Measurements from ENCODE around the gene OR1E1.
"Not testable (repeated sequence)": the region's sequence is repeated elsewhere in the genome, so short reads cannot be mapped to it uniquely, and the experiment has no call there.

The OR1E1 gene

DNA sequence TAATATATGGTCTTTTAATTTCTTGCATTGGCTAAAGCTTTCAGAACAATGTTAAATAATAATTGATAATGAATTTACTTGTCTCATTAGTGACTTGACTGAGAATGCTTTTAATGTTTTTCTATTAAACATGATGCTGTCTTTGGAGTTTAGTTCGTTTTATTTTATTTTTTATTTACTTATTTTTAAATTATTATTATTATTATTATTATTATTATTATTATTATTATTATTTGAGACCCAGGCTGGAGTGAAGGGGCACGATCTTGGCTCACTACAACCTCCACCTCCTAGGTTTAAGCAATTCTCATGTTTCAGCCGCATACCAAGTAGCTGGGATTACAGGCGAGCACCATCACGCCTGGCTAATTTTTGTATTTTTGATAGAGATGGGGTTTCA, 17.4 kb upstream of the OR1E1 start:
- H3K4me1 ChIP-seq (ENCODE audit: control extremely low read depth in 1 of 4, control insufficient read depth in 4 of 4, insufficient read depth in 4 of 4, low read length in 3 of 4), result peaks cover 0 to 19% (median 10%) of the 10 kb centered on the region in 4 experiments
- POLR2A ChIA-PET, result no interaction called here
- H3K36me3 ChIP-seq (ENCODE audit: control insufficient read depth in 4 of 4, insufficient read depth in 4 of 4, low read length in 3 of 4), result no peaks in the 10 kb centered on the region
- no peak overlapping the region for H3K27ac ChIP-seq (ENCODE audit: insufficient read depth in 1 of 2, low read depth in 1 of 2, low read length in 2 of 2, poor library complexity in 1 of 2, severe bottlenecking in 2 of 2)
- CTCF ChIA-PET, result no interaction called here
- WGBS (ENCODE audit: insufficient coverage), result 94% methylated on average over 3 of the region's 5 CpGs
- H3K9me3 ChIP-seq (ENCODE audit: control extremely low read depth in 1 of 5, control insufficient read depth in 4 of 5, insufficient read depth in 2 of 5, low read depth in 1 of 5, low read length in 4 of 5), result peaks cover 0 to 5% (median 0%) of the 10 kb centered on the region in 5 experiments
- DNase-seq, result no peak
- no peak overlapping the region for H3K4me3 ChIP-seq (ENCODE audit: control insufficient read depth in 1 of 7, extremely low read depth in 1 of 7, insufficient read depth in 4 of 7, low read depth in 2 of 7, low read length in 6 of 7)
- H3K27me3 ChIP-seq (replicated peaks in 2 of 5; ENCODE audit: control insufficient read depth in 4 of 5, insufficient read depth in 5 of 5, low read length in 4 of 5), result no peaks in the 10 kb centered on the region

DNA sequence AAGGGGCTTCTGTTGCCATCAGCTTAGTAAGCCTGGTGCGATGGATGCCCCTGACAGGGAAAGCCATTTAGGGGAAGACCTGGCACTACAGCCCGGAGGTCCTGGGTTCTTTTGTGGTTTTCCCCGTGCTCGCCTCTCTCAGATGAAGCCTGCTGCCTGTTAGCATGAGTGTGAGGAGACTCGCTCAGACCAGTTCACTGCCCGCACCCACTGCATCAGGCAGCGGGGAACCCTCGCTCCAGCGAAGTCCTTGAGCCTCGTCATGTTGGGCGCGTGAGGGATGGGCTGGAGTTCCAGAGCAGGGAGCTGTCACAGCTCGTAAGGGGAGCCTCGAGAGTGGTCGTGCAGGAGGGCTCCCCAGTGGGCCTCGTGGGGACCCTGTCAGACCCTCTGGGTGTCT, 14.0 kb upstream of the OR1E1 start:
- H3K27ac ChIP-seq (ENCODE audit: insufficient read depth in 1 of 2, low read depth in 1 of 2, low read length in 2 of 2, poor library complexity in 1 of 2, severe bottlenecking in 2 of 2); H3K9me3 ChIP-seq (ENCODE audit: control extremely low read depth in 1 of 5, control insufficient read depth in 4 of 5, insufficient read depth in 2 of 5, low read depth in 1 of 5, low read length in 4 of 5); H3K27me3 ChIP-seq (replicated peaks in 2 of 5; ENCODE audit: control insufficient read depth in 4 of 5, insufficient read depth in 5 of 5, low read length in 4 of 5); H3K36me3 ChIP-seq (ENCODE audit: control insufficient read depth in 4 of 4, insufficient read depth in 4 of 4, low read length in 3 of 4); POLR2A ChIA-PET; DNase-seq; CTCF ChIA-PET: not testable (repeated sequence)
- Histone ChIP-seq H3K4me3 (ENCODE audit: control insufficient read depth in 1 of 7, extremely low read depth in 1 of 7, insufficient read depth in 4 of 7, low read depth in 2 of 7, low read length in 6 of 7) (peak overlapping the region in 2 of 7 experiments; percentile 19 to 33), H3K4me1 (ENCODE audit: control extremely low read depth in 1 of 4, control insufficient read depth in 4 of 4, insufficient read depth in 4 of 4, low read length in 3 of 4) (peaks cover 0 to 23% (median 10%) of the 10 kb centered on the region in 4 experiments)
- WGBS (ENCODE audit: insufficient coverage), result no CpG with 5 or more reads among the region's 16 CpGs

DNA sequence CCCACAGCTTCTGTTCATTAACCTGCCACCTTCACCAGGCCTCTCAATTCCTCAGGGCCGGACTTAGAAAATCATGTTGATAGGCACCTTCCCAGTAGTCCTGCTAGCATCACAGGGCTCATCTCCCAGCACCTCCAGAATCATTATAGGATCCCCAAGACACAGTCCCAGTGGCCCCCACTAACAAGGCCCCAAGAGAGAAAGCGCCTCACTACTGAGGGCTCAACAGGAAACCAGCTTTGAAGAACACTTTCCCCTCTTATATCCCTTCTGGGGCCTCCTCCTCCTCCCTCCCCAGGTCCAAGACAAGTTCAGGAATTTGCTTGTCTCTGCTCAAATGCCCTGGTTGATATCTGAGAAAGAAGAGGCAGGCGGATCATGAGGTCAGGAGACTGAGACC, 12.9 kb upstream of the OR1E1 start, which contains the start of gene OR3A3:
Gene OR3A3 (plus strand): TSS at position 301 of the 400 bp plus-strand sequence.
- 80% methylated on average over 1 of the region's 3 CpGs for WGBS (ENCODE audit: insufficient coverage)
- Histone ChIP-seq H3K27ac (ENCODE audit: insufficient read depth in 1 of 2, low read depth in 1 of 2, low read length in 2 of 2, poor library complexity in 1 of 2, severe bottlenecking in 2 of 2) (no peak within 1 kb of the TSS), H3K36me3 (ENCODE audit: control insufficient read depth in 4 of 4, insufficient read depth in 4 of 4, low read length in 3 of 4) (no peaks in the 10 kb centered on the region), H3K9me3 (ENCODE audit: control extremely low read depth in 1 of 5, control insufficient read depth in 4 of 5, insufficient read depth in 2 of 5, low read depth in 1 of 5, low read length in 4 of 5) (peaks cover 0 to 8% (median 0%) of the 10 kb centered on the region in 5 experiments), H3K27me3 (replicated peaks in 2 of 5; ENCODE audit: control insufficient read depth in 4 of 5, insufficient read depth in 5 of 5, low read length in 4 of 5) (no peaks in the 10 kb centered on the region), H3K4me3 (ENCODE audit: control insufficient read depth in 1 of 7, extremely low read depth in 1 of 7, insufficient read depth in 4 of 7, low read depth in 2 of 7, low read length in 6 of 7) (peak within 1 kb of the TSS in 2 of 7 experiments; percentile 19 to 33), H3K4me1 (ENCODE audit: control extremely low read depth in 1 of 4, control insufficient read depth in 4 of 4, insufficient read depth in 4 of 4, low read length in 3 of 4) (peaks cover 0 to 23% (median 10%) of the 10 kb centered on the region in 4 experiments)
- POLR2A ChIA-PET, result no interaction called here
- CTCF ChIA-PET, result no interaction called here
- no peak for DNase-seq

DNA sequence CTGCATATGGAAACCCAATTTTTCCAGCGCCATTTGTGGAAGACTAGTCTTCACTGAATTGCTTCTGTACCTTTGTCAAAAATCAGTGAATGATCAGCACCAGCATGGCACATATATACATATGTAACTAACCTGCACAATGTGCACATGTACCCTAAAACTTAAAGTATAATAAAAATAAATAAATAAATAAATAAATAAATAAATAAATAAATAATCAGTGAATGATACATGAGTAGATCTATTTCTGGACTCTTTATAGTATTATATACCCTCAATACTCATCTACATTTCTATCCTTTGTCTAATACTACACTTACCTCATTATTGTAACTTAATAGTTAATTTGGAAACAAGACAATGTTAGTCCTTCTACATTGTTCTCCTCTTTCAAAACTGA, 5.6 kb upstream of the OR1E1 start:
- DNase-seq; H3K36me3 ChIP-seq (ENCODE audit: control insufficient read depth in 4 of 4, insufficient read depth in 4 of 4, low read length in 3 of 4); H3K27me3 ChIP-seq (replicated peaks in 2 of 5; ENCODE audit: control insufficient read depth in 4 of 5, insufficient read depth in 5 of 5, low read length in 4 of 5); POLR2A ChIA-PET; H3K4me3 ChIP-seq (ENCODE audit: control insufficient read depth in 1 of 7, extremely low read depth in 1 of 7, insufficient read depth in 4 of 7, low read depth in 2 of 7, low read length in 6 of 7); H3K9me3 ChIP-seq (ENCODE audit: control extremely low read depth in 1 of 5, control insufficient read depth in 4 of 5, insufficient read depth in 2 of 5, low read depth in 1 of 5, low read length in 4 of 5); CTCF ChIA-PET; H3K27ac ChIP-seq (ENCODE audit: insufficient read depth in 1 of 2, low read depth in 1 of 2, low read length in 2 of 2, poor library complexity in 1 of 2, severe bottlenecking in 2 of 2); H3K4me1 ChIP-seq (ENCODE audit: control extremely low read depth in 1 of 4, control insufficient read depth in 4 of 4, insufficient read depth in 4 of 4, low read length in 3 of 4): not testable (repeated sequence)
- WGBS (ENCODE audit: insufficient coverage), result no CpG with 5 or more reads among the region's 1 CpG

DNA sequence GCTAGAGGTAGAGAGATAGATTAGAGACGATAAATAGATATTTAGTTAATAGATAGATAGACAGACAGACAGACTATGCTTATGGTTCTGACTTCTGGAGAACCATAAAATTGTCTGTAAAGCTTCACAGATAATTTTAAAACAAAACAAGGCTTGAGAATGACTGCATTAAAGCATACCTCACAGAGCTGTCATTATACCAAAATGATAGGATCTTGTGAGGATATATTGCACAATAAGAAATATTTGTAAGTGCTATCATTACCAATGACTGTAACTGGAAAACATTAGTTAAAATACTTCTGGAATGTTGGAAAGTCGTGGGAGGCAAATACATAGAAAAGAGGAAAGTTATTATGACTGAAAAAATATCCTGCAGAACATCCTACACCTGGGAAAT, 3.6 kb upstream of the OR1E1 start:
- no peak for DNase-seq
- H3K4me1 ChIP-seq (ENCODE audit: control extremely low read depth in 1 of 4, control insufficient read depth in 4 of 4, insufficient read depth in 4 of 4, low read length in 3 of 4), result no peaks in the 10 kb centered on the region
- WGBS (ENCODE audit: insufficient coverage), result no CpG with 5 or more reads among the region's 2 CpGs
- no peak overlapping the region for H3K4me3 ChIP-seq (ENCODE audit: control insufficient read depth in 1 of 7, extremely low read depth in 1 of 7, insufficient read depth in 4 of 7, low read depth in 2 of 7, low read length in 6 of 7)
- H3K9me3 ChIP-seq (ENCODE audit: control extremely low read depth in 1 of 5, control insufficient read depth in 4 of 5, insufficient read depth in 2 of 5, low read depth in 1 of 5, low read length in 4 of 5), result no peaks in the 10 kb centered on the region
- H3K27me3 ChIP-seq (replicated peaks in 2 of 5; ENCODE audit: control insufficient read depth in 4 of 5, insufficient read depth in 5 of 5, low read length in 4 of 5), result peaks cover 0 to 2% (median 0%) of the 10 kb centered on the region in 5 experiments
- no peak overlapping the region for H3K27ac ChIP-seq (ENCODE audit: insufficient read depth in 1 of 2, low read depth in 1 of 2, low read length in 2 of 2, poor library complexity in 1 of 2, severe bottlenecking in 2 of 2)
- ChIA-PET POLR2A (no interaction called here), CTCF (no interaction called here)
- no peaks in the 10 kb centered on the region for H3K36me3 ChIP-seq (ENCODE audit: control insufficient read depth in 4 of 4, insufficient read depth in 4 of 4, low read length in 3 of 4)

DNA sequence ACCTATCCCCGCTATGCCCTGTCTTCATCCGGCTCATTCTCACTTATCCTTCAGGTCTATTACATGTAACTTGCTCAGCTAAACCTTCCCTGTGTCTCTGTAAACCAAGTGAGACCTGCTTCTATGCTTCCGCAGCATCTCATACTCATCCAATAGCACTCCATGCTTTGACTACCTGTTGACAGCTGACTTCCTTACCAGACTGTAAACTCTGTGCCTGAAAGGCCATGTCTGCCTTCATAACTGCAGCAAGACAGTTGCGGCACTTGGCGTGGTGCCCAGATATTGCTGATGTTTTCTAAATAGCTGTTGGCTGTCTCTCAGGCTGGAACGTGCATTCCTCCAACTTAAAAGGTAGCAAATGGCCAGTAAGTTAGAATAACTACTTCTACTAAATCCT, 1.8 kb upstream of the OR1E1 start:
- ChIA-PET CTCF (no interaction called here), POLR2A (no interaction called here)
- H3K27me3 ChIP-seq (replicated peaks in 2 of 5; ENCODE audit: control insufficient read depth in 4 of 5, insufficient read depth in 5 of 5, low read length in 4 of 5), result peaks cover 0 to 2% (median 0%) of the 10 kb centered on the region in 5 experiments
- H3K9me3 ChIP-seq (ENCODE audit: control extremely low read depth in 1 of 5, control insufficient read depth in 4 of 5, insufficient read depth in 2 of 5, low read depth in 1 of 5, low read length in 4 of 5), result no peaks in the 10 kb centered on the region
- no peaks in the 10 kb centered on the region for H3K4me1 ChIP-seq (ENCODE audit: control extremely low read depth in 1 of 4, control insufficient read depth in 4 of 4, insufficient read depth in 4 of 4, low read length in 3 of 4)
- no peaks in the 10 kb centered on the region for H3K36me3 ChIP-seq (ENCODE audit: control insufficient read depth in 4 of 4, insufficient read depth in 4 of 4, low read length in 3 of 4)
- H3K4me3 ChIP-seq (ENCODE audit: control insufficient read depth in 1 of 7, extremely low read depth in 1 of 7, insufficient read depth in 4 of 7, low read depth in 2 of 7, low read length in 6 of 7), result no peak overlapping the region
- DNase-seq, result peak in 1 of 3 donors; percentile 8
- 88% methylated on average over 6 of the region's 6 CpGs for WGBS (ENCODE audit: insufficient coverage)
- no peak overlapping the region for H3K27ac ChIP-seq (ENCODE audit: insufficient read depth in 1 of 2, low read depth in 1 of 2, low read length in 2 of 2, poor library complexity in 1 of 2, severe bottlenecking in 2 of 2)

DNA sequence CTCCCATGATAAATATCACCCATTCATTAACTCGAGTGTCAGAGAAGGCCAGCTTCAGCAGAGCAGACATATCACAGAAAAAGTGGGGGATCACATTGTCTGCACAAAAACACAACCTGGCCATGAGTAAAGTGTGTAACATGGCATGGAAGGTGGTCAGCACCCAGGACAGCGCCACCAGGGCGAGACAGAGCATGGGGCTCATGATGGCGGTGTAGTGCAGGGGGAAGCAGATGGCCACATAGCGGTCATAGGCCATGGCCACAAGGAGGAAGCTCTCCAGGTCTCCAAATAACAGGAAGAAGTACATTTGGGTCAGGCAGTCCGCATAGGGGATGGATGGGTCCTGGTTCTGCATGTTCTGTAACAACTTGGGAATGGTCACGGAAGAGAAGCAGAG, 409 bp downstream of the OR1E1 start:
- H3K4me3 ChIP-seq (ENCODE audit: control insufficient read depth in 1 of 7, extremely low read depth in 1 of 7, insufficient read depth in 4 of 7, low read depth in 2 of 7, low read length in 6 of 7); H3K27me3 ChIP-seq (replicated peaks in 2 of 5; ENCODE audit: control insufficient read depth in 4 of 5, insufficient read depth in 5 of 5, low read length in 4 of 5); H3K27ac ChIP-seq (ENCODE audit: insufficient read depth in 1 of 2, low read depth in 1 of 2, low read length in 2 of 2, poor library complexity in 1 of 2, severe bottlenecking in 2 of 2); POLR2A ChIA-PET; H3K36me3 ChIP-seq (ENCODE audit: control insufficient read depth in 4 of 4, insufficient read depth in 4 of 4, low read length in 3 of 4); H3K4me1 ChIP-seq (ENCODE audit: control extremely low read depth in 1 of 4, control insufficient read depth in 4 of 4, insufficient read depth in 4 of 4, low read length in 3 of 4); CTCF ChIA-PET; H3K9me3 ChIP-seq (ENCODE audit: control extremely low read depth in 1 of 5, control insufficient read depth in 4 of 5, insufficient read depth in 2 of 5, low read depth in 1 of 5, low read length in 4 of 5): not testable (repeated sequence)
- 44% methylated on average over 6 of the region's 7 CpGs for WGBS (ENCODE audit: insufficient coverage)
- DNase-seq, result peak; percentile 7 to 71 (median 62)

Data from common myeloid progenitor, CD34-positive (primary cell).